Panc1 (cell line): ENCODE measurements around the gene TCF3. TPM values are rescaled to one million over a fixed set of nuclear protein-coding genes. Genes with fewer than 3 reads are reported as not detected.

ENCODE experiments used
- ATAC-seq: fragments of 200-7000 bp; cut with Tn5 transposase; 2 replicates; pipeline ENCODE4 v1.9.1; 2020; ENCODE audit warnings: mild to moderate bottlenecking, moderate library complexity
- BruUV-seq: library from RNA; stranded (reverse); fragments of 400-500 nt; replicated peaks from 2 replicates; lab custom pipeline; 2021; lab: Mats Ljungman, UMichigan
- CTCF ChIA-PET: fragments of 300-600 bp; sonication (Branson Sonifier 250); formaldehyde crosslinking; loops from one replicate; lab custom pipeline; 2022; ENCODE audit warnings: antibody characterized with exemption; lab: Charles Lee
- POLR2A ChIA-PET: fragments of 300-600 bp; sonication (Branson Sonifier 250); formaldehyde crosslinking; loops from one replicate; lab custom pipeline; 2022; ENCODE audit warnings: antibody characterized with exemption; lab: Charles Lee
- DNase-seq: peaks from one replicate; pipeline ENCODE4 v3.0.0-alpha.2; 2010; ENCODE audit warnings: low read depth, low spot score
- H3K27ac ChIP-seq: 2 replicates; pipeline ENCODE4 v1.5.1; 2011; ENCODE audit warnings: mild to moderate bottlenecking, low read length, inconsistent platforms
- H3K27me3 ChIP-seq: fragments of 200-500 bp; sonication (Bioruptor generic); 2 replicates; pipeline ENCODE4 v1.6.0; 2014; ENCODE audit warnings: low read length, inconsistent platforms; ENCODE audit not compliant: control insufficient read depth, insufficient read depth
- H3K36me3 ChIP-seq: fragments of 200-500 bp; sonication (Bioruptor generic); 2 replicates; pipeline ENCODE4 v1.5.1; 2014; ENCODE audit warnings: inconsistent platforms, mild to moderate bottlenecking, low read length, moderate library complexity; ENCODE audit not compliant: control insufficient read depth, insufficient read depth
- H3K4me1 ChIP-seq: 2 replicates; pipeline ENCODE4 v1.5.1; 2011; ENCODE audit warnings: inconsistent platforms, mild to moderate bottlenecking, low read length, moderate library complexity; ENCODE audit not compliant: control insufficient read depth, insufficient read depth
- H3K4me3 ChIP-seq, 2 experiments: 2 replicates each; pipeline ENCODE4 v1.5.1; 2011 to 2012; ENCODE audit warnings: low read depth in 2 of 2, low read length in 2 of 2, mild to moderate bottlenecking in 2 of 2, inconsistent platforms in 1 of 2, moderate library complexity in 1 of 2
- H3K9me3 ChIP-seq: fragments of 200-500 bp; sonication (Bioruptor generic); 2 replicates; pipeline ENCODE4 v1.5.1; 2014; ENCODE audit warnings: low read depth, mild to moderate bottlenecking, inconsistent platforms, low read length, moderate library complexity; ENCODE audit not compliant: control insufficient read depth, insufficient read depth
- CTCF ChIP-seq: fragments of 450-650 bp; IDR thresholded peaks from 2 replicates; pipeline ENCODE4 v1.5.1; 2017; ENCODE audit warnings: mild to moderate bottlenecking
- POLR2AphosphoS5 ChIP-seq: IDR thresholded peaks from 2 replicates; pipeline ENCODE4 v1.6.1; 2012; ENCODE audit warnings: mild to moderate bottlenecking, low read depth, low read length, moderate library complexity
- REST ChIP-seq, 2 experiments: IDR thresholded peaks; 2 replicates each; pipeline ENCODE4 v1.6.1; 2011 to 2012; ENCODE audit warnings: low read depth in 2 of 2, control low read depth in 1 of 2, low read length in 1 of 2, mild to moderate bottlenecking in 1 of 2, moderate library complexity in 1 of 2; ENCODE audit not compliant: insufficient read depth in 1 of 2
- SIN3A ChIP-seq: IDR thresholded peaks from 2 replicates; pipeline ENCODE4 v1.6.1; 2012; ENCODE audit warnings: low read depth, mild to moderate bottlenecking, low read length, moderate library complexity, borderline replicate concordance; ENCODE audit not compliant: insufficient read depth
- TCF7L2 ChIP-seq: IDR thresholded peaks from 2 replicates; pipeline ENCODE4 v1.6.1; 2011; ENCODE audit warnings: mild to moderate bottlenecking, low read depth, low read length, inconsistent platforms
- in situ Hi-C: cut with HindIII; loops from 2 replicates; pipeline ENCODE4 v1.10.0; 2016; ENCODE audit warnings: low sequenced_read_pairs, low pct_unique_long_range_greater_than_20kb
- intact Hi-C: fragments of 100-400 bp; cut with micrococcal nuclease; formaldehyde crosslinking; loops from one replicate; pipeline ENCODE4 v1.10.0; 2022; ENCODE audit not compliant: unreplicated experiment
- total RNA-seq: library from RNA; stranded (reverse); gene quantifications from one replicate; pipeline ENCODE4 v1.2.1, GENCODE V29; 2021; ENCODE audit not compliant: unreplicated experiment

The TCF3 gene
- total RNA-seq, 1 experiment from 2014 or later: 175 TPM

DNA sequence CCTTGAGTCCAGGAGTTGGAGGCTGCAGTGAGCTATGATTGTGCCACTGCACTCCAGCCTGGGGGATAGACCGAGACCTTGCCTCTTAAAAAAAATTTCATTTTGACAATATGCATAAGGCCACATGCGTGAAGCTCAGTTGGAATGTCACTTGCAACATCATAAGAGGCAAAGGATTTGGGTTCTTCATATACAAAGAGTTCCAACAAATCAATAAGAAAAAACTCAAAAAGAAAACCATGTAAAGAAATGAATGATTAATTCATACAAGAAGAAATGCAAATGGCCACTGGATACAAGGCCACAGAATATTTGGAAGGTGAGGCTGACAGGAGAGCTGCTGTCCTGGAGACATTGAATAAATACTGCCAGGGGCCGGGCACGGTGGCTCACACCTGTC is 9.6 kb upstream of the TCF3 start:
- H3K4me1 ChIP-seq: peaks cover 4% of the 10 kb centered on the region; the same call in 1 of the 2 replicates
- intact Hi-C loops: no loop called here
- DNase-seq (no peak), ATAC-seq (no peak)
- H3K4me3 ChIP-seq: no peak overlapping the region
- POLR2A ChIA-PET: no interaction called here
- CTCF ChIA-PET: no interaction called here
- no peak overlapping the region for H3K27ac ChIP-seq
- TF ChIP-seq REST (IDR thresholded peaks at IDR 0.05; ENCODE audit: insufficient read depth in 1 of 2, low read depth in 2 of 2, low read length in 1 of 2): no peak
- no peak for TF ChIP-seq CTCF
- TF ChIP-seq TCF7L2: no peak
- no peak for TF ChIP-seq SIN3A
- TF ChIP-seq POLR2AphosphoS5: no peak
- no peaks in the 10 kb centered on the region for H3K27me3 ChIP-seq
- in situ Hi-C loops: no loop called here
- no peaks in the 10 kb centered on the region for H3K9me3 ChIP-seq
- H3K36me3 ChIP-seq: no peaks in the 10 kb centered on the region
- BruUV-seq: no TSS peak

- H3K36me3 ChIP-seq: no peaks in the 10 kb centered on the region
- H3K9me3 ChIP-seq: no peaks in the 10 kb centered on the region
- DNase-seq: no peak
- ChIA-PET POLR2A (no interaction called here), CTCF (no interaction called here)
- intact Hi-C loops: no loop called here
- in situ Hi-C loops: no loop called here
- TF ChIP-seq TCF7L2: no peak
- no peak for TF ChIP-seq POLR2AphosphoS5
- TF ChIP-seq CTCF: no peak
- no peak for TF ChIP-seq REST (IDR thresholded peaks at IDR 0.05; ENCODE audit: insufficient read depth in 1 of 2, low read depth in 2 of 2, low read length in 1 of 2)
- no peak for TF ChIP-seq SIN3A
- H3K4me1 ChIP-seq: peaks cover 4% of the 10 kb centered on the region; the same call in 1 of the 2 replicates
- ATAC-seq: no peak
- no peak overlapping the region for H3K27ac ChIP-seq
- H3K4me3 ChIP-seq: no peak overlapping the region
- no TSS peak for BruUV-seq
- H3K27me3 ChIP-seq: no peaks in the 10 kb centered on the region
Measured at GRCh38 chr19:1659084-1659427, 6.6 kb upstream of the TCF3 start.
